ENCODE measurements around the gene SMARCA1.

DNA sequence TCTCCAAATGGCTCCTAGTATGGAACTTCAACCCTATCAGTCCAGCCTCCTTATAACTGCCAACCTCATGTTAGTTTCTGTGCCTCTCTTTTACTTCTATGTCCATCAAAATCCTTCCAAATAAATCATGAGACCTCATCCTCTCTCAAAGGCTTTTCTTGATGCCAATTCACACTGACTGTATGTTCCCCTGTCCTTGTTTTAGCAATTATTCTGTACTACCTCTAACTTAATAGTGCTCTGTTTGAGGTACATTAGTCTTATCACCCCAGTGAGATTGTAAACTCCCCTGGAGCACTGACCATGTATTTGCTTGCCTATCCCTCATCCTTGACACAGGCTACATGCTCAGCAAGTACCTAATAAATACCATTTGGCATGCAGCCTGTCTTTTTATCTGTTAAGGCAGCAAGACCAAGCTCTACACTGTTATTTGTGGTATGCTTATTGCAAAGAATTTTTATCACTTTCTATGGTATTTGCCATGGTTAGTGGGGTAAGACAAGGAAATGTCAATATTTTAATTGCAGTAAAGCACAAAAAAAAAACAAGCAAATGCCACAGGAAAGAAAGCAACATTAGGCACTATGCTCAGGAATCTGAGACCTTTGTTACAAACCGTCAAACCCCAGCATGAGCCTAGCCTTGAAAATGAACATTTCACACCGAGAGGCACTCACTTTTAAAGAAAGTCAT, 119.2 kb downstream of the SMARCA1 start:
- TF ChIP-seq, protein P1, sequence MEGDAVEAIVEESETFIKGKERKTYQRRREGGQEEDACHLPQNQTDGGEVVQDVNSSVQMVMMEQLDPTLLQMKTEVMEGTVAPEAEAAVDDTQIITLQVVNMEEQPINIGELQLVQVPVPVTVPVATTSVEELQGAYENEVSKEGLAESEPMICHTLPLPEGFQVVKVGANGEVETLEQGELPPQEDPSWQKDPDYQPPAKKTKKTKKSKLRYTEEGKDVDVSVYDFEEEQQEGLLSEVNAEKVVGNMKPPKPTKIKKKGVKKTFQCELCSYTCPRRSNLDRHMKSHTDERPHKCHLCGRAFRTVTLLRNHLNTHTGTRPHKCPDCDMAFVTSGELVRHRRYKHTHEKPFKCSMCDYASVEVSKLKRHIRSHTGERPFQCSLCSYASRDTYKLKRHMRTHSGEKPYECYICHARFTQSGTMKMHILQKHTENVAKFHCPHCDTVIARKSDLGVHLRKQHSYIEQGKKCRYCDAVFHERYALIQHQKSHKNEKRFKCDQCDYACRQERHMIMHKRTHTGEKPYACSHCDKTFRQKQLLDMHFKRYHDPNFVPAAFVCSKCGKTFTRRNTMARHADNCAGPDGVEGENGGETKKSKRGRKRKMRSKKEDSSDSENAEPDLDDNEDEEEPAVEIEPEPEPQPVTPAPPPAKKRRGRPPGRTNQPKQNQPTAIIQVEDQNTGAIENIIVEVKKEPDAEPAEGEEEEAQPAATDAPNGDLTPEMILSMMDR (IDR thresholded peaks at IDR 0.05), result no peak
- TF ChIP-seq POLR2AphosphoS5 (IDR thresholded peaks at IDR 0.05), result no peak
- no peak for TF ChIP-seq POLR2A (IDR thresholded peaks at IDR 0.05)
- TF ChIP-seq EP300 (IDR thresholded peaks at IDR 0.05), result no peak

All from suprapubic skin (tissue), 4 donors.